K562 (cell line): ENCODE measurements around the gene OSM. TPM values are rescaled to one million over a fixed set of nuclear protein-coding genes. Genes with fewer than 3 reads are reported as not detected.

ENCODE experiments used
- ARID2 ChIP-seq: fragments of 450-650 bp; IDR thresholded peaks from 2 replicates; pipeline ENCODE4 v1.6.1; 2017; ENCODE audit warnings: antibody characterized with exemption, mild to moderate bottlenecking
- EWSR1 ChIP-seq: fragments of 450-650 bp; IDR thresholded peaks from 2 replicates; pipeline ENCODE4 v1.6.1; 2018; ENCODE audit warnings: borderline replicate concordance, mild to moderate bottlenecking, low read depth, moderate library complexity; ENCODE audit not compliant: partially characterized antibody
- FOXM1 ChIP-seq, 2 experiments: fragments of 450-650 bp in 1 of 2; sonication (generic) in 1 of 2; formaldehyde crosslinking in 1 of 2; IDR thresholded peaks; 2 replicates each; pipeline versions ENCODE4 v1.6.1 to v1.9.0; 2017 to 2022; ENCODE audit warnings: low read depth in 2 of 2, mild to moderate bottlenecking in 2 of 2, missing genetic modification reagents in 1 of 2, moderate library complexity in 1 of 2
- HLTF ChIP-seq: fragments of 450-650 bp; IDR thresholded peaks from 2 replicates; pipeline ENCODE4 v1.6.1; 2016
- KAT8 ChIP-seq: fragments of 450-650 bp; IDR thresholded peaks from 2 replicates; pipeline ENCODE4 v1.6.1; 2016; ENCODE audit warnings: low read depth, mild to moderate bottlenecking
- MAFF ChIP-seq: IDR thresholded peaks from 2 replicates; pipeline ENCODE4 v1.6.1; 2012; ENCODE audit warnings: low read length, improper control_type of control experiment
- MCM5 ChIP-seq: fragments of 450-650 bp; IDR thresholded peaks from 2 replicates; pipeline ENCODE4 v1.6.1; 2016; ENCODE audit warnings: low read depth
- SAFB ChIP-seq: fragments of 200-400 bp; formaldehyde crosslinking; IDR thresholded peaks from 2 replicates; pipeline ENCODE4 v1.6.1; 2017; ENCODE audit warnings: low read depth, low read length, borderline replicate concordance
- SIN3A ChIP-seq, 2 experiments: fragments of 150-350 bp in 1 of 2; IDR thresholded peaks; 2 replicates each; pipeline ENCODE4 v1.6.1; 2011 to 2016; ENCODE audit warnings: borderline replicate concordance in 2 of 2, low read depth in 2 of 2, low read length in 2 of 2, mild to moderate bottlenecking in 2 of 2, moderate library complexity in 2 of 2; ENCODE audit not compliant: control insufficient read depth in 1 of 2
- ZBTB1 ChIP-seq: sonication (generic); formaldehyde crosslinking; IDR thresholded peaks from 2 replicates; pipeline ENCODE4 v1.8.1; 2023; ENCODE audit warnings: missing genetic modification reagents, low read depth, mild to moderate bottlenecking, borderline replicate concordance
- ZC3H4 ChIP-seq: sonication (generic); formaldehyde crosslinking; IDR thresholded peaks from 2 replicates; pipeline ENCODE4 v1.9.0; 2021; ENCODE audit warnings: missing genetic modification reagents, borderline replicate concordance
- ZNF263 ChIP-seq: sonication (generic); formaldehyde crosslinking; IDR thresholded peaks from 2 replicates; pipeline ENCODE4 v1.8.0; 2022; ENCODE audit warnings: mild to moderate bottlenecking, missing genetic modification reagents, borderline replicate concordance
- ZNF347 ChIP-seq: fragments of 450-650 bp; formaldehyde crosslinking; IDR thresholded peaks from 2 replicates; pipeline ENCODE4 v1.4.0; 2020; ENCODE audit warnings: low read depth, mild to moderate bottlenecking, moderate library complexity
- ZNF407 ChIP-seq: fragments of 450-650 bp; IDR thresholded peaks from 2 replicates; pipeline ENCODE4 v1.6.1; 2016; ENCODE audit warnings: low read depth
- polyA plus RNA-seq, 8 experiments: library from polyadenylated mRNA; depleted of rRNA in 4 of 8; stranded (reverse) in 5 of 8; unstranded in 3 of 8; fragments of >200 nt; fragmentation: Nextera tagmentation in 2 of 8; fragmentation: Illumina TruSeq in 1 of 8; extraction: Ambion mirVana in 2 of 8; extraction: Trizol in 1 of 8; gene quantifications; 2 replicates each; pipeline versions ENCODE4 v1.2.1 to v1.2.3, GENCODE V29; 2011 to 2014; ENCODE audit warnings: inconsistent platforms in 1 of 8, missing spikeins in 1 of 8
- total RNA-seq, 7 experiments: library from RNA; depleted of rRNA in 6 of 7; stranded (reverse); fragments of >200 nt in 6 of 7; fragmentation: Illumina TruSeq in 2 of 7; extraction: Trizol in 2 of 7; gene quantifications; 2 replicates each; pipeline versions ENCODE4 v1.2.1 to v1.2.3, GENCODE V29; 2011 to 2021; ENCODE audit warnings: low replicate concordance in 1 of 7
- TF ChIP-seq, protein P1 (sequence below): fragments of 250-450 bp; sonication (Bioruptor Pico); IDR thresholded peaks from 2 replicates; pipeline ENCODE4 v1.5.0; 2020; ENCODE audit warnings: mild to moderate bottlenecking
- TF ChIP-seq, protein P2 (sequence below): fragments of 250-450 bp; sonication (Bioruptor Pico); IDR thresholded peaks from 2 replicates; pipeline ENCODE4 v1.8.0; 2022; ENCODE audit warnings: moderate library complexity, mild to moderate bottlenecking, inconsistent platforms

The OSM gene
- total and polyA plus RNA-seq, 9 of the 15 experiments (the other 6 are each of a cell fraction or from before 2014, with no cell fraction given), result 0.22 TPM; not detected in 8

GRCh38 chr22:30289141-30289979 lies 22.7 kb upstream of the OSM start, which contains the start of gene CASTOR1 (continued):
- TF ChIP-seq, protein P1, sequence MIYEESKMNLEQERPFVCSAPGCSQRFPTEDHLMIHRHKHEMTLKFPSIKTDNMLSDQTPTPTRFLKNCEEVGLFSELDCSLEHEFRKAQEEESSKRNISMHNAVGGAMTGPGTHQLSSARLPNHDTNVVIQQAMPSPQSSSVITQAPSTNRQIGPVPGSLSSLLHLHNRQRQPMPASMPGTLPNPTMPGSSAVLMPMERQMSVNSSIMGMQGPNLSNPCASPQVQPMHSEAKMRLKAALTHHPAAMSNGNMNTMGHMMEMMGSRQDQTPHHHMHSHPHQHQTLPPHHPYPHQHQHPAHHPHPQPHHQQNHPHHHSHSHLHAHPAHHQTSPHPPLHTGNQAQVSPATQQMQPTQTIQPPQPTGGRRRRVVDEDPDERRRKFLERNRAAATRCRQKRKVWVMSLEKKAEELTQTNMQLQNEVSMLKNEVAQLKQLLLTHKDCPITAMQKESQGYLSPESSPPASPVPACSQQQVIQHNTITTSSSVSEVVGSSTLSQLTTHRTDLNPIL (CRISPR knock-in tag), result no peak
- TF ChIP-seq MAFF (no peak), ZBTB1 (CRISPR knock-in tag) (no peak), HLTF (no peak), MCM5 (no peak), SIN3A (IDR thresholded peaks at IDR 0.05; ENCODE audit: borderline replicate concordance in 2 of 2, control insufficient read depth in 1 of 2, low read depth in 2 of 2, low read length in 2 of 2) (no peak; a peak in 1 of 4 replicates), SAFB (no peak), ARID2 (no peak), ZNF347 (no peak), ZC3H4 (CRISPR knock-in tag) (no peak), FOXM1 (IDR thresholded peaks at IDR 0.05; ENCODE audit: low read depth) (no peak), FOXM1 (CRISPR knock-in tag; IDR thresholded peaks at IDR 0.05; ENCODE audit: low read depth) (no peak), KAT8 (no peak), ZNF407 (no peak), EWSR1 (no peak), ZNF263 (CRISPR knock-in tag) (no peak; the same call in 1 of the 2 replicates)
- TF ChIP-seq, protein P2, sequence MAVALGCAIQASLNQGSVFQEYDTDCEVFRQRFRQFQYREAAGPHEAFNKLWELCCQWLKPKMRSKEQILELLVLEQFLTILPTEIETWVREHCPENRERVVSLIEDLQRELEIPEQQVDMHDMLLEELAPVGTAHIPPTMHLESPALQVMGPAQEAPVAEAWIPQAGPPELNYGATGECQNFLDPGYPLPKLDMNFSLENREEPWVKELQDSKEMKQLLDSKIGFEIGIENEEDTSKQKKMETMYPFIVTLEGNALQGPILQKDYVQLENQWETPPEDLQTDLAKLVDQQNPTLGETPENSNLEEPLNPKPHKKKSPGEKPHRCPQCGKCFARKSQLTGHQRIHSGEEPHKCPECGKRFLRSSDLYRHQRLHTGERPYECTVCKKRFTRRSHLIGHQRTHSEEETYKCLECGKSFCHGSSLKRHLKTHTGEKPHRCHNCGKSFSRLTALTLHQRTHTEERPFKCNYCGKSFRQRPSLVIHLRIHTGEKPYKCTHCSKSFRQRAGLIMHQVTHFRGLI, result no peak
